Uterus (tissue), 2 donors: ENCODE results near the gene CDKN1B.

Experiments
- POLR2A ChIP-seq, 2 donors: fragments of 450-650 bp; IDR thresholded peaks; one replicate each; pipeline ENCODE4 v1.6.1; 2016; ENCODE audit warnings: antibody characterized with exemption in 2 of 2, mild to moderate bottlenecking in 1 of 2, moderate library complexity in 1 of 2
- TF ChIP-seq, protein P1 (sequence below), 4 experiments: fragments of 200-600 bp in 2 of 4; fragments of 450-650 bp in 2 of 4; sonication (generic) in 2 of 4; IDR thresholded peaks; one replicate each; pipeline ENCODE4 v1.5.1; 2016 to 2019; ENCODE audit warnings: antibody characterized with exemption in 4 of 4, mild to moderate bottlenecking in 2 of 4, moderate library complexity in 1 of 4

DNA sequence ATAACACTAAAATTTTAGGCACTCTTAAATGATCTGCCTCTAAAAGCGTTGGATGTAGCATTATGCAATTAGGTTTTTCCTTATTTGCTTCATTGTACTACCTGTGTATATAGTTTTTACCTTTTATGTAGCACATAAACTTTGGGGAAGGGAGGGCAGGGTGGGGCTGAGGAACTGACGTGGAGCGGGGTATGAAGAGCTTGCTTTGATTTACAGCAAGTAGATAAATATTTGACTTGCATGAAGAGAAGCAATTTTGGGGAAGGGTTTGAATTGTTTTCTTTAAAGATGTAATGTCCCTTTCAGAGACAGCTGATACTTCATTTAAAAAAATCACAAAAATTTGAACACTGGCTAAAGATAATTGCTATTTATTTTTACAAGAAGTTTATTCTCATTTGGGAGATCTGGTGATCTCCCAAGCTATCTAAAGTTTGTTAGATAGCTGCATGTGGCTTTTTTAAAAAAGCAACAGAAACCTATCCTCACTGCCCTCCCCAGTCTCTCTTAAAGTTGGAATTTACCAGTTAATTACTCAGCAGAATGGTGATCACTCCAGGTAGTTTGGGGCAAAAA lies 4.1 kb downstream of the CDKN1B start:
- TF ChIP-seq, protein P1, sequence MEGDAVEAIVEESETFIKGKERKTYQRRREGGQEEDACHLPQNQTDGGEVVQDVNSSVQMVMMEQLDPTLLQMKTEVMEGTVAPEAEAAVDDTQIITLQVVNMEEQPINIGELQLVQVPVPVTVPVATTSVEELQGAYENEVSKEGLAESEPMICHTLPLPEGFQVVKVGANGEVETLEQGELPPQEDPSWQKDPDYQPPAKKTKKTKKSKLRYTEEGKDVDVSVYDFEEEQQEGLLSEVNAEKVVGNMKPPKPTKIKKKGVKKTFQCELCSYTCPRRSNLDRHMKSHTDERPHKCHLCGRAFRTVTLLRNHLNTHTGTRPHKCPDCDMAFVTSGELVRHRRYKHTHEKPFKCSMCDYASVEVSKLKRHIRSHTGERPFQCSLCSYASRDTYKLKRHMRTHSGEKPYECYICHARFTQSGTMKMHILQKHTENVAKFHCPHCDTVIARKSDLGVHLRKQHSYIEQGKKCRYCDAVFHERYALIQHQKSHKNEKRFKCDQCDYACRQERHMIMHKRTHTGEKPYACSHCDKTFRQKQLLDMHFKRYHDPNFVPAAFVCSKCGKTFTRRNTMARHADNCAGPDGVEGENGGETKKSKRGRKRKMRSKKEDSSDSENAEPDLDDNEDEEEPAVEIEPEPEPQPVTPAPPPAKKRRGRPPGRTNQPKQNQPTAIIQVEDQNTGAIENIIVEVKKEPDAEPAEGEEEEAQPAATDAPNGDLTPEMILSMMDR (IDR thresholded peaks at IDR 0.05), result no peak
- no peak for TF ChIP-seq POLR2A (IDR thresholded peaks at IDR 0.05)
